Activated CD4-positive, CD25-positive, alpha-beta regulatory T cell treated with anti-CD3 and anti-CD28 coated beads, Interleukin-2, amount 50 U/mL, for 24 hours (primary cell): ENCODE measurements around the gene SST.

Experiments used
- ATAC-seq, 2 donors: fragments of 150-1000 bp; cut with Tn5 transposase; one replicate each; pipeline ENCODE4 v1.10.0; 2021; ENCODE audit warnings: mild to moderate bottlenecking in 1 of 2, moderate library complexity in 1 of 2

Gene SST

GRCh38 chr3:187626581-187626980, 43.6 kb downstream of the SST start:
- no peak for ATAC-seq

GRCh38 chr3:187624588-187624987, 45.6 kb downstream of the SST start:
- ATAC-seq, result no peak

GRCh38 chr3:187623285-187623814, 46.8 kb downstream of the SST start:
- ATAC-seq, result no peak

- no peak for ATAC-seq
These were observed 48.3 kb downstream of the SST start for GRCh38 chr3:187621881-187622280.

- no peak for ATAC-seq
These were observed 50.7 kb downstream of the SST start for GRCh38 chr3:187619461-187619860.
